C4-2B (cell line): ENCODE results near the gene DPH5.

Source experiments
- H3K27ac ChIP-seq: fragments of 450-650 bp; 2 replicates; pipeline ENCODE4 v1.5.1; 2017
- ZFX ChIP-seq: fragments of 450-650 bp; IDR thresholded peaks from 2 replicates; pipeline ENCODE4 v1.6.1; 2017
- TF ChIP-seq, protein P1 (sequence below): fragments of 450-650 bp; conservative IDR thresholded peaks from 2 replicates; pipeline ENCODE4 v1.5.1; 2017; ENCODE audit warnings: mild to moderate bottlenecking

The DPH5 gene

DNA sequence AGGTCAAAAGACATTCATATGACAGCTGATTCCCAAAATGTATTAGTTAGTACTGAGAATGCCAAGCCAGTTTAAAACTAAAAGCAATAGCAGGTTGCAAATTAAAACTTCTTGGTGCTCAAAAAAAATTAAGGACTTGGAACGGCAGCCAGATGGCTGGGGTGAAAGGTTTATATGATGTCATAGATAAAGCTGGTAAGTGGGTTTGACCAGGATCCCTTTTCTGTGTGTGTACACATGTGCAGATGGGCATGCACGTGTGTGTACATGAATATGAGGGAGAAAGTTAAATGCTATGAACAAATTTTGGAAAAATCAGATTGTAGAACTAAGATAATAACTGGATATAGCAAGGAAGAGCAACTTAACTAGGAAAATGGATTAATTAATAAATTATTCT, 39.1 kb upstream of the DPH5 start:
- TF ChIP-seq ZFX, result no peak
- TF ChIP-seq, protein P1, sequence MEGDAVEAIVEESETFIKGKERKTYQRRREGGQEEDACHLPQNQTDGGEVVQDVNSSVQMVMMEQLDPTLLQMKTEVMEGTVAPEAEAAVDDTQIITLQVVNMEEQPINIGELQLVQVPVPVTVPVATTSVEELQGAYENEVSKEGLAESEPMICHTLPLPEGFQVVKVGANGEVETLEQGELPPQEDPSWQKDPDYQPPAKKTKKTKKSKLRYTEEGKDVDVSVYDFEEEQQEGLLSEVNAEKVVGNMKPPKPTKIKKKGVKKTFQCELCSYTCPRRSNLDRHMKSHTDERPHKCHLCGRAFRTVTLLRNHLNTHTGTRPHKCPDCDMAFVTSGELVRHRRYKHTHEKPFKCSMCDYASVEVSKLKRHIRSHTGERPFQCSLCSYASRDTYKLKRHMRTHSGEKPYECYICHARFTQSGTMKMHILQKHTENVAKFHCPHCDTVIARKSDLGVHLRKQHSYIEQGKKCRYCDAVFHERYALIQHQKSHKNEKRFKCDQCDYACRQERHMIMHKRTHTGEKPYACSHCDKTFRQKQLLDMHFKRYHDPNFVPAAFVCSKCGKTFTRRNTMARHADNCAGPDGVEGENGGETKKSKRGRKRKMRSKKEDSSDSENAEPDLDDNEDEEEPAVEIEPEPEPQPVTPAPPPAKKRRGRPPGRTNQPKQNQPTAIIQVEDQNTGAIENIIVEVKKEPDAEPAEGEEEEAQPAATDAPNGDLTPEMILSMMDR, result no peak
- no peak overlapping the region for H3K27ac ChIP-seq

DNA sequence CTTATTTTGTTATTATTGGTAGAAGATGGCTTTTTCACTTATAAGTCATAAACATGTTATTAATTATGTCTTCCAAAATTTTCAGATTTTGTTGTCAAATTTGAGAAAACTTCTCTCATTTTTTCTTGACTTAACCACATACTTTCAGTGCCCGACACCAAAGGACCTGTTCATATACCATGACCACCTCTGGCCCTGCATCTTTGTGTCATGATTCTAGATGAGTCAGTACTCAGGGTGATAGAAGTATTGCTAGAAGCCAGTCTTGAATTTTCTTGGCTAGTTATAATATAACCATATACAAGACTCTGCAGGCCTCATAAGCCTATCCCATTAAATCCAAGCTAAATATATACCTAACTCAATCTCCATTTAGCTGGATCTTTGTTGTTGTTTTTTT, 35.4 kb upstream of the DPH5 start:
- TF ChIP-seq ZFX, result no peak
- TF ChIP-seq, protein P1, result no peak
- H3K27ac ChIP-seq, result no peak overlapping the region

DNA sequence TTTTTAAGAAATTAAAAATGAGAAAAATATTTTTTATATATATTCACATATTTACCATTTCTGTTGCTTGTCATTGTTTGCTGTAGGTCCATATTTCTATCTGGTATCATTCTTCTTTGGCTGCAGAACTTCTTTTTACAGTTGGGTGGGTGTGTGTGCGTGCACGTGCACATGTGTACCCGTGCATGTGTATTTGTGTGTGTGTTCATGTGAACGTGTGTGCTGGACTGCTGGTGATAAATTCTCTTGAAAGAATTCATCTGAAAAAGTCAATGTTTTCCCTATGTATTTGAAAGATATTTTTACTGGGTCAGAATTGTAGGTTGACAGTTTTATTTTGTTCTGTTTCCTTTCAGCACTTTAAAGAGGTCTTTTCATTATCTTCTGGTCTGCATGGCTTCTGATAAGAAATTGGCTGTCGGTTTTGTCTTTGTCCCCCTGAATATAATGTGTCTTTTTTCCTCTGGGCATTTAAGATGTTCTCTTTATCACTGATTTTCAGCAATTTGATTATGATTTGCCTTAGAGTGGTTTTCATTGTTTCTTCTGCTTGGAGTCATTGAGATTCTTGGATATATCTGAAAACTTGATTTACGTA, 34.5 kb upstream of the DPH5 start:
- H3K27ac ChIP-seq, result no peak overlapping the region
- no peak for TF ChIP-seq ZFX
- TF ChIP-seq, protein P1, result no peak

DNA sequence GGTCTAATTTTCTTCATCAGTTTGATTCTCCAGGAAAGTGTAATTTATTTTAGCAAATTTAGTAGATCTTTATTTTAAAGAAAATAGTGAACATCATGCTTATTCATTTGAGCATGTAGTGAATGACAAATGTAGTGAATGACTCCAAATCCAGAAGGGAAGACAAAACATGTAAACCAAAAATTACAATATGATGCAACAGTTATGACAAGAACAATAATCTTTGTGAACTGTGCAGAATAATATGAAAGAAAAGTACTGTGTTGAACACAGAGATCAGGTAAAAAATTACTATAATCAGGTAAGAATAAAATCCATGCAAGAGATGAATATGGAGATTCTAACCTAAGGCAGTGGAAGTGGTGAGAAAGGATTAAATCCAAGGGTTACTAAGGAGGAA, 30.0 kb upstream of the DPH5 start:
- H3K27ac ChIP-seq, result no peak overlapping the region
- TF ChIP-seq, protein P1, result no peak

DNA sequence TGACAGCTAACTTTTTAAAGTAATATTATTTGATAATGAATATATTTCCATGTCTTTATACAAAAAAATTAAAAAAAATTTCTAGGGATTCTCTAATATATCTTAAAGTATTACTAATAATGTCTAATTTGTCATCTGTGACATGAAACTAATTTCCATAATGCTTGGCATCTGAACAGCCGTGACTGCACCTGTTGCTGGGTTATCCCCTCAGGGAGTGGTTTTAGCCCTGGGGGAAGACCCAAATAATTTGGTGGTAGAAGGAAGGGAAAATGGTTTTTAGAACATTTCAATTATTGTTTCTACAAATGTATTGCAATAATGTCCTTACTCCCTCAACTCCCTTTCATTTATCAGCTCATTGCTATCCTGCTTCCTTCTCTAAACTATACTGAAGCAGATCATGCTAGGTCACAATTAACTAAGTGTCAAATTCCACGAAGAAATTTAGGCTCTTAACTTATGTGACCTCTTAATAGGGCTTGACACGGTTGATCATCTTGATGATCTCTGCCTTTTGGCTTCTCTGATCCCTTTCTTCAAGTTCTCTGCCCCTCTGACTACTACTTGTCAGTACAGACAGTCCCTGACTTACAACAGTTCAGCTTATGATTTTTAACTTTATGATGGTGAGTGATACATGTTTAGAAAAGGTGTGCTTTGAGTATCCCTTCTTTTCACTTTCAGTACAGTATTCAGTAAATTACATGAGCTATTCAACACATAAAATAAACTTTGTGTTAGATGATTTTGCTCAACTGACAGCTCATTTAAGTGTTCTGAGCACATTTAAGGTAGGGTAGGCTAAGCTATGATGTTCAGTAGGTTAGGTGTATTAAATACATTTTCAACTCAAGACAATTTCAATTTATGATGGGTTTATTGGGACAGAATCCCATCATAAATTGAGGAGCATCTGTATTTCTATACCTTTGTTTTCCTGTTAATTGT, 26.4 kb upstream of the DPH5 start:
- no peak overlapping the region for H3K27ac ChIP-seq
- TF ChIP-seq, protein P1, result no peak
- no peak for TF ChIP-seq ZFX

DNA sequence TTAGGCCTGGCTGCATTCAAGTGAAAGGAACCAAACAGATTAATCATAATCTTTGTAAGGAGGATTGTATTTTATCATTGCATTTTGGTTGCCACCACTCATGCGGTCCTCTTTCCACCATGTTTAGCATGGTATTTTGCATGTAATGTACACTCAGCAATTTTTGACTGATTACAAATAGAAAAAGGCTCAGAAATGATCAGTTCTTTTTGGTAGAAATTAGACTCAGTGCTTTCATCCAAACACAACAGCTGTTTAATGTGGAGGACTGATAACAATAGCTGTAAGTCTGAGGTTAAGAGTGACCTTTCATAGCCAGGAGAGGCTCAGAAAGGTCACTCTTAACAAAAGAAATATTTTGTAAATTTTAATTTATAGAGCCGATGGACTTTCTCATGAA, 25.3 kb upstream of the DPH5 start:
- TF ChIP-seq ZFX, result no peak
- TF ChIP-seq, protein P1, result no peak

DNA sequence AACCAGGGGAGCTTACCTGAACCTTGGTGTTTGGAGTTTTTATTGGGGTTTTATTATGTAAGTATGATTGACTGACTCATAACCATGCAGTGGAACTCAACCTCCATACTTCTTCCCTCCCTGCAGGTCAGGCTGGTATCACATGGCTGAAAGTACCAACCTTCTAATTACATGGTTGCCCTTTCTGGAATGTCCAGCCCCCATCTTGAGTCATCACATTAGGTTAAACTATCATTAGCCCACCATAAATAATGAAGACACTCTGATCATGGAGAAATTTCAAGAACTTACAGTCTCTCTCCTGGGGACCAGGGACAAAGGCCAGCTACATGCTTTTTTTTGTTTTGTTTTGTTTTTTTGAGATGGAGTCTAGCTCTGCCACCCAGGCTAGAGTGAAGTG, 19.2 kb upstream of the DPH5 start:
- no peak overlapping the region for H3K27ac ChIP-seq
- TF ChIP-seq, protein P1, result no peak
- no peak for TF ChIP-seq ZFX

More for the DNA sequence above, 25.3 kb upstream of the DPH5 start:
- no peak overlapping the region for H3K27ac ChIP-seq
